ENCODE results near the gene HOXB3. TPM values are rescaled to one million over a fixed set of nuclear protein-coding genes. Genes with fewer than 3 reads are reported as not detected.

HOXB3 gene
- polyA plus RNA-seq, 1 of the 3 experiments (the other 2 are of a cell fraction) = 0.46 TPM

GRCh38 chr17:48590607-48591161 lies 643 bp upstream of the HOXB3 start:
- H4K20me1 ChIP-seq (ENCODE audit: insufficient read depth) = no peaks in the 10 kb centered on the region

GRCh38 chr17:48589060-48589830 lies 796 bp downstream of the HOXB3 start:
- Histone ChIP-seq H3K9me3 (no peaks in the 10 kb centered on the region), H3K36me3 (replicated peaks in 1 of 2; ENCODE audit: control insufficient read depth in 1 of 2, insufficient read depth in 2 of 2, low read length in 1 of 2) (no peaks in the 10 kb centered on the region), H3K9ac (no peak overlapping the region), H4K20me1 (ENCODE audit: insufficient read depth) (no peaks in the 10 kb centered on the region), H3K4me2 (no peak overlapping the region), H3K27ac (ENCODE audit: low read depth in 2 of 2, low read length in 1 of 2) (no peak overlapping the region), H3K9me2 (no peaks in the 10 kb centered on the region), H2AFZ (ENCODE audit: low read depth) (no peak overlapping the region), H3K27me3 (ENCODE audit: insufficient read depth) (peaks cover 98% of the 10 kb centered on the region), H3K79me2 (ENCODE audit: insufficient read depth) (no peaks in the 10 kb centered on the region), H3K4me1 (ENCODE audit: control insufficient read depth in 1 of 2, insufficient read depth in 2 of 2, low read depth in 1 of 2, low read length in 1 of 2) (peaks cover 2 to 7% of the 10 kb centered on the region in 2 experiments; a peak in 1 of 4 replicates), H3F3A (replicated peaks; ENCODE audit: insufficient read depth) (peaks cover 2% of the 10 kb centered on the region), H3K4me3 (ENCODE audit: low read depth in 2 of 2, low read length in 1 of 2) (no peak overlapping the region)
- POLR2A ChIA-PET = no interaction called here
- CTCF ChIA-PET = interaction anchor here (0.8 to 3.3 kb wide), 6 partner anchors 19 to 618 kb away, joined by 3 to 20 read pairs (median 3); partner anchors contain the start of gene CDK5RAP3
- DNase-seq = no peak
- no peak for TF ChIP-seq RAD21 (IDR thresholded peaks at IDR 0.05; ENCODE audit: low read length)
- no peak for TF ChIP-seq YY1 (IDR thresholded peaks at IDR 0.05; ENCODE audit: low read depth)
- no peak for TF ChIP-seq GATA2 (CRISPR knock-in tag; IDR thresholded peaks at IDR 0.05)
- TF ChIP-seq JUND (IDR thresholded peaks at IDR 0.05) = no peak
- no peak for TF ChIP-seq EP300 (IDR thresholded peaks at IDR 0.05; ENCODE audit: borderline replicate concordance in 1 of 2, low read depth in 1 of 2, low read length in 1 of 2)
- no peak for TF ChIP-seq MXI1 (IDR thresholded peaks at IDR 0.05; ENCODE audit: low read depth, low read length)
- TF ChIP-seq NFIC (IDR thresholded peaks at IDR 0.05; ENCODE audit: borderline replicate concordance) = no peak
- no peak for TF ChIP-seq GABPA (IDR thresholded peaks at IDR 0.05; ENCODE audit: low read depth)
- TF ChIP-seq REST (IDR thresholded peaks at IDR 0.05; ENCODE audit: low read depth, low read length) = no peak
- no peak for TF ChIP-seq NRF1 (IDR thresholded peaks at IDR 0.05; ENCODE audit: low read depth, low read length)
- TF ChIP-seq FOXM1 (IDR thresholded peaks at IDR 0.05; ENCODE audit: low read depth) = no peak
- TF ChIP-seq FOXJ3 (CRISPR knock-in tag; IDR thresholded peaks at IDR 0.05) = no peak
- TF ChIP-seq CTCF (IDR thresholded peaks at IDR 0.05) = no peak
- TF ChIP-seq FOSL2 (IDR thresholded peaks at IDR 0.05; ENCODE audit: borderline replicate concordance, low read depth) = no peak
- no peak for TF ChIP-seq ELF1 (IDR thresholded peaks at IDR 0.05)
- WGBS (ENCODE audit: low lambda C conversion rate) = 12% methylated on average over 10 of the region's 10 CpGs

More at GRCh38 chr17:48590607-48591161, 643 bp upstream of the HOXB3 start:
- no peak overlapping the region for H2AFZ ChIP-seq (ENCODE audit: low read depth)
- no peak for DNase-seq
- H3F3A ChIP-seq (replicated peaks; ENCODE audit: insufficient read depth) = peaks cover 4% of the 10 kb centered on the region
- ChIA-PET POLR2A (no interaction called here), CTCF (interaction anchor here (0.6 to 1.3 kb wide), 3 partner anchors 22 to 288 kb away, joined by 3 to 4 read pairs (median 3); no protein-coding TSS in a partner anchor)
- H3K4me1 ChIP-seq (ENCODE audit: control insufficient read depth in 1 of 2, insufficient read depth in 2 of 2, low read depth in 1 of 2, low read length in 1 of 2) = peaks cover 1 to 4% of the 10 kb centered on the region in 2 experiments; a peak in 1 of 4 replicates
- peaks cover 98% of the 10 kb centered on the region for H3K27me3 ChIP-seq (ENCODE audit: insufficient read depth)
- H3K4me2 ChIP-seq = no peak overlapping the region
- H3K9me3 ChIP-seq = no peaks in the 10 kb centered on the region
- no peak overlapping the region for H3K27ac ChIP-seq (ENCODE audit: low read depth in 2 of 2, low read length in 1 of 2)
- no peaks in the 10 kb centered on the region for H3K79me2 ChIP-seq (ENCODE audit: insufficient read depth)
- H3K4me3 ChIP-seq (ENCODE audit: low read depth in 2 of 2, low read length in 1 of 2) = no peak overlapping the region
- no peak overlapping the region for H3K9ac ChIP-seq
- H3K36me3 ChIP-seq (replicated peaks in 1 of 2; ENCODE audit: control insufficient read depth in 1 of 2, insufficient read depth in 2 of 2, low read length in 1 of 2) = no peaks in the 10 kb centered on the region
- TF ChIP-seq FOSL2 (IDR thresholded peaks at IDR 0.05; ENCODE audit: borderline replicate concordance, low read depth) = no peak
- no peak for TF ChIP-seq TAF1 (IDR thresholded peaks at IDR 0.05; ENCODE audit: borderline replicate concordance, low read depth, low read length)
- no peak for TF ChIP-seq RXRA (IDR thresholded peaks at IDR 0.05; ENCODE audit: borderline replicate concordance, low read depth)
- TF ChIP-seq NRF1 (IDR thresholded peaks at IDR 0.05; ENCODE audit: low read depth, low read length) = no peak
- TF ChIP-seq USF2 (IDR thresholded peaks at IDR 0.05; ENCODE audit: borderline replicate concordance, low read depth, low read length) = no peak
- TF ChIP-seq ELF1 (IDR thresholded peaks at IDR 0.05) = no peak
- no peak for TF ChIP-seq JUND (IDR thresholded peaks at IDR 0.05)
- no peaks in the 10 kb centered on the region for H3K9me2 ChIP-seq
